Duodenal mucosa (tissue), 2 donors: Measurements from ENCODE around the gene DLK2.
"Not testable (repeated sequence)": the region's sequence is repeated elsewhere in the genome, so short reads cannot be mapped to it uniquely, and the experiment has no call there.

ENCODE experiments used
- H3K27ac ChIP-seq: one replicate; pipeline ENCODE4 v1.7.0; 2013; ENCODE audit warnings: low read depth, low read length
- H3K27me3 ChIP-seq, 2 donors: one replicate each; pipeline ENCODE4 v1.7.0; 2013; ENCODE audit warnings: low read length in 2 of 2, control low read depth in 1 of 2; ENCODE audit not compliant: insufficient read depth in 2 of 2, control insufficient read depth in 1 of 2
- H3K36me3 ChIP-seq, 2 donors: one replicate each; pipeline ENCODE4 v1.7.0; 2013; ENCODE audit warnings: low read length in 2 of 2, control low read depth in 1 of 2; ENCODE audit not compliant: insufficient read depth in 2 of 2, control insufficient read depth in 1 of 2
- H3K4me1 ChIP-seq, 2 donors: one replicate each; pipeline ENCODE4 v1.7.0; 2013; ENCODE audit warnings: low read length in 2 of 2, control low read depth in 1 of 2; ENCODE audit not compliant: insufficient read depth in 2 of 2, control insufficient read depth in 1 of 2
- H3K4me3 ChIP-seq, 2 donors: one replicate each; pipeline ENCODE4 v1.7.0; 2013; ENCODE audit warnings: low read length in 2 of 2, low read depth in 1 of 2
- H3K9ac ChIP-seq, 2 donors: one replicate each; pipeline ENCODE4 v1.7.0; 2013; ENCODE audit warnings: low read length in 2 of 2, low read depth in 1 of 2
- H3K9me3 ChIP-seq, 2 donors: one replicate each; pipeline ENCODE4 v1.7.0; 2013; ENCODE audit warnings: low read length in 2 of 2, control low read depth in 1 of 2; ENCODE audit not compliant: control insufficient read depth in 1 of 2

Gene DLK2

GRCh38 chr6:43432009-43432945, 23.1 kb downstream of the DLK2 start:
- Histone ChIP-seq H3K27ac (no peak overlapping the region), H3K4me3 (no peak overlapping the region), H3K9me3 (no peaks in the 10 kb centered on the region), H3K36me3 (peaks cover 16 to 27% of the 10 kb centered on the region in 2 donors), H3K9ac (no peak overlapping the region), H3K4me1 (peaks cover 30 to 38% of the 10 kb centered on the region in 2 donors), H3K27me3 (no peaks in the 10 kb centered on the region)

- Histone ChIP-seq H3K4me1 (peaks cover 11 to 20% of the 10 kb centered on the region in 2 donors), H3K27me3 (no peaks in the 10 kb centered on the region), H3K36me3 (peaks cover 16 to 21% of the 10 kb centered on the region in 2 donors), H3K27ac (no peak overlapping the region), H3K4me3 (peak overlapping the region; percentile 90 to 93), H3K9ac (peak overlapping the region; percentile 91 to 99), H3K9me3 (no peaks in the 10 kb centered on the region)
Observed at GRCh38 chr6:43428874-43429273, 26.5 kb downstream of the DLK2 start.

- Histone ChIP-seq H3K36me3 (peaks cover 9 to 15% of the 10 kb centered on the region in 2 donors), H3K27me3 (no peaks in the 10 kb centered on the region), H3K4me3 (peak overlapping the region; percentile 90 to 93), H3K4me1 (peaks cover 11 to 20% of the 10 kb centered on the region in 2 donors), H3K9me3 (no peaks in the 10 kb centered on the region), H3K9ac (peak overlapping the region; percentile 91 to 99), H3K27ac (peak overlapping the region; percentile 91)
Observed at GRCh38 chr6:43428112-43428570, 27.2 kb downstream of the DLK2 start.

GRCh38 chr6:43427406-43428111, 27.8 kb downstream of the DLK2 start, which contains the start of gene ABCC10:
ABCC10 (plus strand) TSS chr6:43427541; CDS start chr6:43427979, 438 bp downstream.
- Histone ChIP-seq H3K36me3 (peaks cover 9% of the 10 kb centered on the region in 2 donors), H3K4me3 (peak within 1 kb of the TSS; percentile 90 to 93), H3K27me3 (no peaks in the 10 kb centered on the region), H3K9me3 (no peaks in the 10 kb centered on the region), H3K27ac (peak within 1 kb of the TSS; percentile 91), H3K9ac (peak within 1 kb of the TSS; percentile 91 to 99), H3K4me1 (peaks cover 11 to 20% of the 10 kb centered on the region in 2 donors)

- peak overlapping the region; percentile 91 to 99 for H3K9ac ChIP-seq
- H3K27ac ChIP-seq = peak overlapping the region; percentile 91
- H3K4me1 ChIP-seq = peaks cover 11 to 23% of the 10 kb centered on the region in 2 donors
- no peaks in the 10 kb centered on the region for H3K9me3 ChIP-seq
- H3K27me3 ChIP-seq = no peaks in the 10 kb centered on the region
- peaks cover 3% of the 10 kb centered on the region in 2 donors for H3K36me3 ChIP-seq
- H3K4me3 ChIP-seq = peak overlapping the region; percentile 90 to 93
Observed at GRCh38 chr6:43426928-43427405, 28.4 kb downstream of the DLK2 start.

GRCh38 chr6:43425083-43425482, 30.3 kb downstream of the DLK2 start:
- H3K27me3 ChIP-seq, H3K36me3 ChIP-seq, H3K27ac ChIP-seq: not testable (repeated sequence)

GRCh38 chr6:43421831-43422230, 33.5 kb downstream of the DLK2 start:
- Histone ChIP-seq H3K9me3 (no peaks in the 10 kb centered on the region), H3K9ac (no peak overlapping the region)

More at GRCh38 chr6:43425083-43425482, 30.3 kb downstream of the DLK2 start:
- peaks cover 11 to 23% of the 10 kb centered on the region in 2 donors for H3K4me1 ChIP-seq
- H3K9ac ChIP-seq, H3K4me3 ChIP-seq, H3K9me3 ChIP-seq: not testable (repeated sequence)

GRCh38 chr6:43420012-43420709, 35.2 kb downstream of the DLK2 start:
- H3K9me3 ChIP-seq = no peaks in the 10 kb centered on the region
- peaks cover 0 to 3% of the 10 kb centered on the region in 2 donors for H3K4me1 ChIP-seq
- no peaks in the 10 kb centered on the region for H3K27me3 ChIP-seq
- H3K36me3 ChIP-seq = no peaks in the 10 kb centered on the region
- H3K9ac ChIP-seq = no peak overlapping the region
- no peak overlapping the region for H3K27ac ChIP-seq
- H3K4me3 ChIP-seq = no peak overlapping the region

More at GRCh38 chr6:43421831-43422230, 33.5 kb downstream of the DLK2 start:
- H3K27ac ChIP-seq = no peak overlapping the region
- no peaks in the 10 kb centered on the region for H3K36me3 ChIP-seq
- H3K27me3 ChIP-seq = no peaks in the 10 kb centered on the region
- H3K4me3 ChIP-seq = no peak overlapping the region
- H3K4me1 ChIP-seq = peaks cover 0 to 3% of the 10 kb centered on the region in 2 donors

- H3K27me3 ChIP-seq = no peaks in the 10 kb centered on the region
- no peak overlapping the region for H3K4me3 ChIP-seq
- H3K27ac ChIP-seq = no peak overlapping the region
- no peaks in the 10 kb centered on the region for H3K4me1 ChIP-seq
- no peaks in the 10 kb centered on the region for H3K36me3 ChIP-seq
- no peaks in the 10 kb centered on the region for H3K9me3 ChIP-seq
- H3K9ac ChIP-seq = no peak overlapping the region
Observed at GRCh38 chr6:43416935-43417334, 38.4 kb downstream of the DLK2 start.
